OCI-LY3 (cell line): Measurements from ENCODE around the gene LPP.

Experiments
- CTCF ChIP-seq: fragments of 200-600, 300-600 bp; sonication (generic); IDR thresholded peaks from 2 replicates; pipeline ENCODE4 v1.5.1; 2014; ENCODE audit warnings: antibody characterized with exemption, low read length, low read depth
- EZH2phosphoT487 ChIP-seq: fragments of 200-600 bp; shearing (Covaris generic); IDR thresholded peaks from 2 replicates; pipeline ENCODE4 v1.6.1; 2018; ENCODE audit warnings: antibody characterized with exemption, mixed run types, low read depth

- TF ChIP-seq CTCF (no peak), EZH2phosphoT487 (no peak)
Measured at GRCh38 chr3:188323067-188323842, 169.3 kb downstream of the LPP start.
